Mesodermal cell (in vitro differentiated cells): Measurements from ENCODE around the gene CSNK1E.

Source experiments
- H3K27ac ChIP-seq: 2 replicates; pipeline ENCODE4 v1.7.0; 2013; ENCODE audit warnings: mild to moderate bottlenecking, low read depth, low read length, moderate library complexity; ENCODE audit not compliant: severe bottlenecking
- H3K36me3 ChIP-seq: 2 replicates; pipeline ENCODE4 v1.7.1; 2013; ENCODE audit warnings: mild to moderate bottlenecking, low read length, moderate library complexity; ENCODE audit not compliant: control insufficient read depth, insufficient read depth
- H3K4me1 ChIP-seq: one replicate; pipeline ENCODE4 v1.7.1; 2013; ENCODE audit warnings: mild to moderate bottlenecking, low read length; ENCODE audit not compliant: insufficient read depth, control insufficient read depth, poor library complexity, severe bottlenecking
- H3K4me3 ChIP-seq: 2 replicates; pipeline ENCODE4 v1.7.0; 2013; ENCODE audit warnings: low read length, control low read depth, mild to moderate bottlenecking; ENCODE audit not compliant: insufficient read depth, poor library complexity, severe bottlenecking; ENCODE audit errors: extremely low read depth
- H3K9me3 ChIP-seq: 2 replicates; pipeline ENCODE4 v1.7.1; 2013; ENCODE audit warnings: mild to moderate bottlenecking, low read length, moderate library complexity; ENCODE audit not compliant: control insufficient read depth
- WGBS, 2 experiments: methylation state at CpG; one replicate each; pipeline ENCODE4 v1.1.5; 2013; ENCODE audit warnings: missing lambda C conversion rate in 2 of 2; ENCODE audit not compliant: insufficient coverage in 2 of 2; 5-methylcytosine and 5-hydroxymethylcytosine counted together

CSNK1E gene

DNA sequence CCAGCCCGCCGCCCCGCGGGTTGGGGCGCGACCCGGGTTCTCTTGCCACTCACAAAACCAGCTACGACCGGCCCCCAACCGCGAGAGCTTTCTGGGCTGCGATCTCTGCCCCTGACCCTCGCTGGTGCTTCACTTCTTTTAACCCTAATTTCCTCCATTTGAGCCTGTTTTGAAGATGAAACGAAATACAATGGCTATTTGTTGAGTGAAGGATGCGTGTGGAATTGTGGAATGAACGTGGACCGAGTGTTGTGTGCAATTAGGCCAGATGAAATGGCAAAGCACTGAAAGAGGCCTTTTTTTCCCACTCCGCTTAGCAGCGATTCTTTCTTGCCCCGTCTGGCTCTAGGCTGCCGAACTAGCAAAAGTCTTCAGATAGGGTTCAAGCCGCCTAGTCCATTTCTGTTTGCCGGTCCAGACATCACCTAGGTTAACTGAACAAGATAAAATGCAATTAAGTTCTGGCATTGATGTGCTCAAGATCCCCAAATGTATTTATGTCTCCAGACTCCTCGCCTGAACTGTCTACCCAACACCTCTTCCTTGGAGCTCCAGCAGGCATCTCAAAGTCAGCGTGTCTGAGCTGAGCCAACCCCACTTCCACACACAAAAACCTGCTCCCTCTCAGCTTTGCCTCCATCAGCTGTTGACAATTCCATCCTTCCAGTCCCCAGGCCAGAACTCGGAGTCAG lies 44.0 kb downstream of the CSNK1E start:
- Histone ChIP-seq H3K27ac (peak overlapping the region; percentile 16), H3K9me3 (no peaks in the 10 kb centered on the region), H3K4me1 (peaks cover 31% of the 10 kb centered on the region), H3K4me3 (peak overlapping the region; percentile 89), H3K36me3 (peaks cover 21% of the 10 kb centered on the region)
- 29 to 47% methylated on average over 12 to 26 of the region's 26 CpGs for WGBS, 2 experiments

DNA sequence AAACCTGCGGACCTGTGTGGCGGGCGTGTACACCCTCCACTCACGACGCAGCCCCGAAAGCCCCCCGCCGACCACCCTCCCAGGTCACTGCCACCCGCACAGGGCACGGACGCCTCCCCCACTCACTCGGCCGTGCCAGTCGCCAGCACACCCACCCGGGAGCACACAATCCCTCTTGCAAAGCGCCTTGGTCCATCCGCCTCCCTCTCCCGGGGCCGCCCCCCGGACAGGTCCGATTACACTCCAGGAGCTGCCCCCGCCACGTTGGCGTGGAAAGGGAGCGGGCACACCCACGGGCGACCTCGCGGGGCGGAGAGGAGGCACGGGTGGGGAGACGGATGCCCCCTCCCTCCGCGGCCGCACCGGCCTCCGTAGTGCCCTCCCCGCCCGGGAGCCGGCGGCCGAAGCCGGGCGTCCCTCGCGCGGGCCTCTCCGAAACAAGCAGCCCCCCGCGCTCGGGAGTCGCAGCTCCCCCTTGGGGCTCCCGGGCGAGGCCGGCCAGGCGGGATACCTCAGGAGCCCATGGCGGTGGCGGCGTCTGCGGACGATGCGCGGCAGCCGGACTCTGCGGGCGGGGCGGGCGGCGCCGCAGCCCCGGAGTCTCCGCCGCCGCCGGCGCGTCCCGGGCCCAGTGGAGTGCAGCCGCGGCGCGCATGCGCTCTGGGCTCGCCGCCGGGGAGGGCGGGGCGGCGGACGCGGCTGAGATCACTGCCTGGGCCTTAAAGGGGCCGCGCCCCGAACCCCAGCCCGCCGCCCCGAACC lies 44.7 kb downstream of the CSNK1E start, which contains the start of gene TMEM184B:
Gene TMEM184B, minus strand, starts transcription at position 638 of the 762 bp plus-strand sequence. CDS start 25,049 bp downstream, outside the sequence.
- WGBS, 2 experiments, result 0 to 1% methylated on average over 44 to 55 of the region's 97 CpGs
- Histone ChIP-seq H3K27ac (peak within 1 kb of the TSS; percentile 16), H3K36me3 (peaks cover 25% of the 10 kb centered on the region), H3K4me3 (peak within 1 kb of the TSS; percentile 89), H3K4me1 (peaks cover 32% of the 10 kb centered on the region), H3K9me3 (no peaks in the 10 kb centered on the region)

DNA sequence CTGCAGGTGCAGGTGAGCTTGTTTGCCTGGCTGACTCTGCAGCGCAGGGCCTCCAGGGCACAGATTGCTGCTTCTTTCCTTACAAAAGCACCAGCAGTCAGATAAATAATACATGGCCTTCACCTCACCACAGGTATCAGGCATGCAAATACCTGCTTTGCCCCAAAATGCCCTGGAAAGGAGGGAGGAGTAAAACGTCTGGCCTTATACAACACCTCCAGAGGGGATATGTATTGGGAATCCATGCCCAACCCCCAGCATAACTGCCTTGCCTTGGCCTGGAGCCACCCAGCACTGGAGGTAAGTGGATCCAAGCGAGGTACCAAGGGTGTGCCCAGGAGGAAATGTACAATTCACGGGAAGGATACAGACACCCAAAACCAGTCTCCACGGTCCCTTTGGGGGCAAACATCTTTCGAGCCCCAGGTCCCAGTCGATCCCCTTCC lies 45.3 kb downstream of the CSNK1E start:
- H3K27ac ChIP-seq, result no peak overlapping the region
- peaks cover 25% of the 10 kb centered on the region for H3K36me3 ChIP-seq
- H3K4me1 ChIP-seq, result peaks cover 38% of the 10 kb centered on the region
- peak overlapping the region; percentile 89 for H3K4me3 ChIP-seq
- no peaks in the 10 kb centered on the region for H3K9me3 ChIP-seq
- WGBS, 2 experiments, result 6 to 14% methylated on average over 4 to 6 of the region's 7 CpGs

DNA sequence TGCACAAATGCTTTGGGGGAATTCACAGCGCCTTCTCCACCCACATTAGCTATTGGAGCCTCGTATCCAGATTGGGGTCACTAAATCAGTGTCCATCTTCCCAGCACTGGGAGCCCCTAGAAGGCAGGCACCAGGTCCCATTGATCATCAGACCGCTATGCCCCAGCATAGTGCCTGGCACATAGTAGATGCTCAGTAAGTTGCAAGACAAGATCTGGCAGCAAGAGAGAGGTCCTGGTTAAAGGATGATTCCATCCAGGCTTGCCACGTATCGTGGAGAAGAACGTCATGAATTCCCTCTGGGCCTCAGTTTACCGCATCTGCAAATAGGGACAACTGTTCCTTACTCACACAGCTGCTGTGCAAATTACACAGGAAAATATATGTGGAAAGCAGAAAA lies 46.1 kb downstream of the CSNK1E start:
- Histone ChIP-seq H3K4me3 (peak overlapping the region; percentile 11), H3K4me1 (peaks cover 43% of the 10 kb centered on the region), H3K9me3 (no peaks in the 10 kb centered on the region), H3K27ac (peak overlapping the region; percentile 50), H3K36me3 (peaks cover 26% of the 10 kb centered on the region)
- WGBS, 2 experiments, result 97 to 98% methylated on average over 3 to 7 of the region's 7 CpGs

DNA sequence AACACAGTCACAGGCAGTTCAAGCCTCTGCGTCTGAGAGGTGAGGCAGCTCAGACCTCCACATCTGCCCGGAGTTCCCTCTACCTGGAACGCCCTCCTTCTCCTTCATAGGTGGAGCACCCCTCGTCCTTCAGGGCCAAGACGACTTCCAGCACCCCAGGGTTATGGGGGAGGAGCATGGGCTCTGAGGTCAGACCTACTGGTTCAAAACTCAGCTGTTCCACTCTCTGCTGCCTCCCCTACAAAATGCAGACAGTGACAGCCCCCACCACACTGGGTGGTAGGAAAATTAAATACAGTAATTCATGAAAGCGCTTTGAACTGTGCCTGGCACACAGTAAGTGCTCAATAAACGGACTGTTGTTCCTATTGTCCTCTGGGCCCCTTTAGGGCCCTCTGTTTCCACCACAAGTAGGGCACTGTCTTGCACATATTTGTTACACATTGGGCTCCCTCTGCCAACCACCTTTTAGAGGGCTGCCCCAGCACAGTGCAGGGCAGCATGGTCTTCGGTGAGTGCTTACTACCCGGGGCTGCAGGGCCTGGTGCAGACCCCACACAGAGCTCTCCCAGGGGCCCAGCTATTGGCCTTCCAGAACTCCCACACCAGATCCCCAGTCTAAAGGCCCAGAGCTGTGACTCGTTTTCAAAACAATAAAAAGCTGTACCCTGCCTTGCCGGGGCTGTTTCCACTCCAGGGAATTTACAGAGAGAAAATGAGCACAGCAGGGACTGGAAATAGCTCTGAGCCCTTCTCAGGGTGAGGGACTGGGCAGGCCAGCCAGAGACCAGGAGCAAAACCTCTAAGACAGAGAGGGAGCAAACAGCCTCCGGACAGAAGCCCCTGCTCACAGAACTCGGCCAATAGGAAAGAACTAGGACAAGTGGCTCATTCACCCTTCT lies 46.9 kb downstream of the CSNK1E start:
- Histone ChIP-seq H3K36me3 (peaks cover 34% of the 10 kb centered on the region), H3K4me1 (peaks cover 41% of the 10 kb centered on the region), H3K9me3 (no peaks in the 10 kb centered on the region), H3K4me3 (peak overlapping the region; percentile 11), H3K27ac (peak overlapping the region; percentile 50)
- WGBS, 2 experiments, result 81% methylated on average over 8 to 9 of the region's 13 CpGs

DNA sequence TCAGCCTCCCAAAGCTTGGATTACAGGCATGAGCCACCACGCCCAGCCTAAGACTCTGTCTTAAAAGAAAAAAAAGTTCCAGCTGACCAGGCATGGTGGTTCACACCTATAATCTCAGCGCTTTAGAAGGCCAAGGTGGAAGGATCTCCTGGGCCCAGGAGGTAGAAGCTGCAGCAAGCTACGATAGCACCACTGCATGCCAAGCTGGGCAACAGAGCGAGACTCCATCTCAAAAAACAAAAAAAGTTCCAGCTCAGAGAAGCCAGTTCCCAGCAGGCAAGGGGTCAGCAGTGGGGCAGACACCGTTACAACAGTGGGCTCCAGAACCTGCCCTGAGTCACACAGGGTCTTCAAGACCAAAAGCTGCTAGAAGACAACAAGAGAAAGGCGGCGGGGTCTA lies 47.8 kb downstream of the CSNK1E start:
- Histone ChIP-seq H3K27ac (no peak overlapping the region), H3K9me3 (no peaks in the 10 kb centered on the region), H3K4me1 (peaks cover 37% of the 10 kb centered on the region), H3K4me3 (no peak overlapping the region), H3K36me3 (peaks cover 42% of the 10 kb centered on the region)
- 97 to 99% methylated on average over 7 of the region's 7 CpGs for WGBS, 2 experiments

DNA sequence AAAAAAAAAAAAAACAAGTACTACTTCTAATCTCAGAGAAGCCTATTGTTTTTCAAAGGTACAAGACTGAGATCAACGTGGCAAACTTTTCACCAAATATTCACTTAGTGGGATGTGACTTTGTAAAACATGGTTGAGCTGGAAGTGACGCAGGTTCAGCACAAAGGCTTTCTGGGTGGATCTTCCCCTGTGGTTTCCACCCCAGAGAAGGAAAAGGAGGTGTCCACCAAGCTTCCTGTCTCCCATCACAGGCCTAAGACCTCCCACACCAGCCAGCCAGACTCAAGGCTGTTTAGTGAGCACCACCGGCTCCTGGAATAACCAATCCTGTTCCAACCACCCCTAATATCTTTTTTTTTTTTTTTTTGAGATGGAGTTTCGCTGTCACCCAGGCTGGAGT lies 50.1 kb downstream of the CSNK1E start:
- no peaks in the 10 kb centered on the region for H3K9me3 ChIP-seq
- H3K4me1 ChIP-seq, result peaks cover 37% of the 10 kb centered on the region
- no peak overlapping the region for H3K4me3 ChIP-seq
- H3K27ac ChIP-seq, result no peak overlapping the region
- peaks cover 60% of the 10 kb centered on the region for H3K36me3 ChIP-seq
- WGBS, 2 experiments, result 73% methylated on average over 2 of the region's 4 CpGs; no CpG with 5 or more reads in 1 of the 2 experiments

DNA sequence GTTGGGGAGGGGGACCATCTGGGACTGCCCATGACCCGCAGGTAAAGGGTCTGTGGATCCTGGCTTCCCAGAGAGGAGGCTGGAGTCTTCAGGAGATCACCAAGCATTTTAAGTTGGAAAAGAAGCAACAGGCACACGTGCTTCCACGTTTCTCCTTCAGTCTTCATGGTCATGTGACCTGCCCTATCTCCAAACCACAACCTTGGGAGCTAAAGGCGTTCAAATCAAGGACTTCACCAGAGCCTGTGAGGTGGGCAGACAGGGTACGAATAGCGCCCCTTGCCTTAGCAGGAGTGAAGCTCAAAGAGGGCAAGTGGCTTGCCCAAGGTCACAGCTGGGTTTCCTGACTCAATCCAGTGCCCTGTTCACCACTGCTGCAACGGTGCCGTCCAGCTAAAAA lies 51.1 kb downstream of the CSNK1E start:
- Histone ChIP-seq H3K4me3 (no peak overlapping the region), H3K4me1 (peaks cover 32% of the 10 kb centered on the region), H3K36me3 (peaks cover 59% of the 10 kb centered on the region), H3K27ac (no peak overlapping the region), H3K9me3 (no peaks in the 10 kb centered on the region)
- WGBS, 2 experiments, result 78 to 80% methylated on average over 6 to 8 of the region's 8 CpGs

DNA sequence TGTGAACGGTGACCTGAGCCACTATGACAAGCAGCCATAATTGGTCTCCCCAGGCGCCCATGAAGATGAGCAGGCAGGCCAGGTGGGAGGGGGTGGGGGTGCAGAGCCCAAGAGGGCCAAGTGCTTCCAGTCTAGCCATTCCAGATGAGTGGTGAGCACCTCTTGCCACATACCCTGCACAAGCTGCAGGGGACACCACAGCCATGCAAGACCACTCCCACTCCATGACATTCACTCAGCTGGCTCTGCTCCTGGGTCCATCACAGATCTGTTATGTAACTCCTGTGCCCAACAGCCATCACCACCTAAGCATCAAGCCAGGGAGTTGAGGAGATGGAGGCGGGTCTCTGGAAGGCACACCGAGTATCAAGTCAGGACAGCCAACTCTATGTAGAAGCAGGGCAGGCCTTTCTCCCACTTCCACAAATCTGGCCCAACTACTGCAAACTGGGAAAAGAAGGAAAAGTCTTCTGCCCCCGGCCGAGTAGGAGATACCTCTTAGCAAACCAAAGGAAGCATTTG lies 52.9 kb downstream of the CSNK1E start:
- WGBS, 2 experiments, result 94 to 98% methylated on average over 4 of the region's 6 CpGs
- H3K27ac ChIP-seq, result no peak overlapping the region

More for the DNA sequence above, 52.9 kb downstream of the CSNK1E start:
- Histone ChIP-seq H3K36me3 (peaks cover 49% of the 10 kb centered on the region), H3K4me3 (no peak overlapping the region), H3K9me3 (no peaks in the 10 kb centered on the region), H3K4me1 (peaks cover 19% of the 10 kb centered on the region)
